Fibroblast of villous mesenchyme (primary cell): ENCODE measurements around the gene BRINP3. TPM values are rescaled to one million over a fixed set of nuclear protein-coding genes. Genes with fewer than 3 reads are reported as not detected.

Source experiments
- DNase-seq: peaks from one replicate; pipeline ENCODE4 v3.0.0-alpha.2; 2010; ENCODE audit warnings: low read depth
- H3K4me3 ChIP-seq: 2 replicates; pipeline ENCODE4 v1.5.1; 2011; ENCODE audit warnings: low read depth, mild to moderate bottlenecking, low read length
- total RNA-seq: library from RNA; depleted of rRNA; stranded (reverse); fragments of >200 nt; gene quantifications from 2 replicates; pipeline ENCODE4 v1.2.3, GENCODE V29; 2012
- TF ChIP-seq, protein P1 (sequence below): IDR thresholded peaks from 2 replicates; pipeline ENCODE4 v1.5.1; 2012; ENCODE audit warnings: low read depth, mild to moderate bottlenecking, low read length; ENCODE audit not compliant: insufficient read depth

The BRINP3 gene
- total RNA-seq, 1 donor: not detected

DNA sequence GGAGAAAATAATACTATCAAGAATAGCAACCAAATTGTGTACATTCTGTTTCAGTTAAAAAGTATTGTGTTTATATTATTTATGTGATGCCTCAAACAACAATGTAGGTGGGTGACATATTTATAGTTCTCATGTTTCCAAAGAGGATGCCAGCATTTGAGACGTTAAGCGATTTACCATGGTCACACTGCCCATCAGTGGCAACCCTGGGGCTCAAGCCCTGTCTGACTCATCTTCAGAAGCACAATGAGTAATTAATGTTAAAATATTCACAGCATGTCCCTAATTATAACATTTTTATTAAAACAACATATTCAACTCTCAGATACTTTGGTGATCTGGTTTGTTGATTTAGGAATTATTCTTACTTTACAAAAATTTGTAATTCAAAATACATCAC is 409.4 kb downstream of the BRINP3 start:
- DNase-seq: no peak
- no peak overlapping the region for H3K4me3 ChIP-seq
- TF ChIP-seq, protein P1, sequence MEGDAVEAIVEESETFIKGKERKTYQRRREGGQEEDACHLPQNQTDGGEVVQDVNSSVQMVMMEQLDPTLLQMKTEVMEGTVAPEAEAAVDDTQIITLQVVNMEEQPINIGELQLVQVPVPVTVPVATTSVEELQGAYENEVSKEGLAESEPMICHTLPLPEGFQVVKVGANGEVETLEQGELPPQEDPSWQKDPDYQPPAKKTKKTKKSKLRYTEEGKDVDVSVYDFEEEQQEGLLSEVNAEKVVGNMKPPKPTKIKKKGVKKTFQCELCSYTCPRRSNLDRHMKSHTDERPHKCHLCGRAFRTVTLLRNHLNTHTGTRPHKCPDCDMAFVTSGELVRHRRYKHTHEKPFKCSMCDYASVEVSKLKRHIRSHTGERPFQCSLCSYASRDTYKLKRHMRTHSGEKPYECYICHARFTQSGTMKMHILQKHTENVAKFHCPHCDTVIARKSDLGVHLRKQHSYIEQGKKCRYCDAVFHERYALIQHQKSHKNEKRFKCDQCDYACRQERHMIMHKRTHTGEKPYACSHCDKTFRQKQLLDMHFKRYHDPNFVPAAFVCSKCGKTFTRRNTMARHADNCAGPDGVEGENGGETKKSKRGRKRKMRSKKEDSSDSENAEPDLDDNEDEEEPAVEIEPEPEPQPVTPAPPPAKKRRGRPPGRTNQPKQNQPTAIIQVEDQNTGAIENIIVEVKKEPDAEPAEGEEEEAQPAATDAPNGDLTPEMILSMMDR: no peak

DNA sequence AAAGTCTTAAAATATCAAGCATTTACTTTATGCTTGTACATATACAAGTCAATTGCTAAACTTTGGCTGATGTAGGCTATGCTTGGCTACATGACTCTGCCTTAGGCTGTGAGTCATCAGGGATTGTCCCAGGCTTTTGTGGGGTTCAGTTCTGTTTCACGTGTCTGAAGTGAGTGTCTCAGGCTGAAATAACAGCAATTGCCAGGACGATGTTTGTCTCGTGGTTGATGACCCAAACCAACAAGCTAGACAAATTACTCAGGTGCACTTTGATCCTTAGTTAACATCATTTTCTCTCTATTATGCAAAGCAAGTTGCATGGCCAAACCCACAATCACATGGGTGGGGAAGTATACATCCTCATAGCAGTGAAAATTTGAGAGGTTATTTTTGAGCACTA is 410.1 kb downstream of the BRINP3 start:
- TF ChIP-seq, protein P1: no peak
- no peak for DNase-seq
- no peak overlapping the region for H3K4me3 ChIP-seq

DNA sequence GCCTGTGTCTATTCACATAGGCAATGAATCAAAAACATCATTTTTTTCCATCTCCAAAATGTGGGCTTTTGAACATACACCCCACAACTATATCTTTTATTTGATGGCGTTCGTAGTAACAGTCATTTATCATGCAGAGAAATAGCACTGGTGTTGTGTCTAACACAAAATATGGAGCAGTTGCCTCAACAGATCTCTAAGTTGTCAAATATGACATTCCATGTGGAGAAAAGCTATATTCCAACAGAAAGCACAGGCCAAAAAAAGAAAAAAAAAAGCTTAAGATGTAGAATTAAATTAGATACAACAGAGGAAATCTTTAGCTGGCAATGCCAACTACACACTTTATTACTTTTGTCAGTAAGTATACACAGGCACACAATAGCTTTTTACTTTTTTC is 411.7 kb downstream of the BRINP3 start:
- TF ChIP-seq, protein P1: no peak
- no peak for DNase-seq

DNA sequence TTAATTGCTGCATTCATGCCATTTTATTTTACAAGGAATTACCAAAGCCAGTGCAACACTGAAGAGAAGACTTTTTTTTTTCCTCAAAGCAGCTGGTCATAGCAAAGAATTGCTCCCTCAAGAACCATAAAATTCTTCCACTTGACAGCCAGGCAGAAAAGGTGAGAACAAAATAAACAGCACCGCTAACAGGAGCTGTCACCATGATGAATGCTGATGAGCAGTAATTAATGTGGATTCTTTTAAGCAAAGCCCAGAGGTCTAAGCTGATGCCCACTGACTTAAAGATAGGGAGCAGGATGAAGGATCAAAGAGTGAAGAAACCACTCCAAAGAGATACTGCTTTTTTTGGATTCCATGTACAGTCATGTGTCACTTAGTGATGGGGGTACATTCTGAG is 428.4 kb downstream of the BRINP3 start:
- TF ChIP-seq, protein P1: no peak
- DNase-seq: no peak

More for the DNA sequence above, 411.7 kb downstream of the BRINP3 start:
- no peak overlapping the region for H3K4me3 ChIP-seq

More for the DNA sequence above, 428.4 kb downstream of the BRINP3 start:
- H3K4me3 ChIP-seq: no peak overlapping the region
